ENCODE results near the gene HEXIM2.

Gene HEXIM2

DNA sequence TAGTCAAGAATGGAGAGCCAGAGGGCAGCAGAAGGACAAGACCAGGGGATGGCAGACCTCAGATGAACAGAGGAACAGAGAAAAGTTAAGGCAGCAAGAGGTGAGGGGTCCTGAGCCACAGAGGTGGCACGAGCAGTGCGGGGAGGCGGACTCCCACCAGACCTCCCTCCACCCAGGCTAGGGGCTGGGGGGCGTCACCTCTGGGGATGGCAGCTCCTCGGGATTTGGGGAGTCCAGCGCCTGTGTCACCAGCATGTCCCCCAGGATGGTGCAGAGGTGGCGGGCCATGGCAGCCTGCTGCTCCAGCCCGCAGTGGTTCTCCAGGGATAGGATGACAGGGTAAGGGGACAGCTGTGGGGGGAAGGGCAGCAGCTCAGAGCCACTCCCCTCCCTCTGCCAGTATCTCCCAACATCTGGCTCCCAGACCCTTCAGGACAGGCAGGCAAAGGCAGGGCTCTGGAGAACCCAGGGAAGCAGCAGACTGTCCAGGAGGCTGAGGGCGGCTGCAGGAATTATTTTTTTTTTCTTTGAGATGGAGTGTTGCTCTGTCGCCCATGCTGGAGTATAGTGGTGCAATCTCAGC is 45.1 kb upstream of the HEXIM2 start:
- no peak for DNase-seq (ENCODE audit: low read depth)
- TF ChIP-seq, protein P1, sequence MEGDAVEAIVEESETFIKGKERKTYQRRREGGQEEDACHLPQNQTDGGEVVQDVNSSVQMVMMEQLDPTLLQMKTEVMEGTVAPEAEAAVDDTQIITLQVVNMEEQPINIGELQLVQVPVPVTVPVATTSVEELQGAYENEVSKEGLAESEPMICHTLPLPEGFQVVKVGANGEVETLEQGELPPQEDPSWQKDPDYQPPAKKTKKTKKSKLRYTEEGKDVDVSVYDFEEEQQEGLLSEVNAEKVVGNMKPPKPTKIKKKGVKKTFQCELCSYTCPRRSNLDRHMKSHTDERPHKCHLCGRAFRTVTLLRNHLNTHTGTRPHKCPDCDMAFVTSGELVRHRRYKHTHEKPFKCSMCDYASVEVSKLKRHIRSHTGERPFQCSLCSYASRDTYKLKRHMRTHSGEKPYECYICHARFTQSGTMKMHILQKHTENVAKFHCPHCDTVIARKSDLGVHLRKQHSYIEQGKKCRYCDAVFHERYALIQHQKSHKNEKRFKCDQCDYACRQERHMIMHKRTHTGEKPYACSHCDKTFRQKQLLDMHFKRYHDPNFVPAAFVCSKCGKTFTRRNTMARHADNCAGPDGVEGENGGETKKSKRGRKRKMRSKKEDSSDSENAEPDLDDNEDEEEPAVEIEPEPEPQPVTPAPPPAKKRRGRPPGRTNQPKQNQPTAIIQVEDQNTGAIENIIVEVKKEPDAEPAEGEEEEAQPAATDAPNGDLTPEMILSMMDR (IDR thresholded peaks at IDR 0.05; ENCODE audit: insufficient read depth, low read depth, low read length, missing control alignments) = no peak
- H3K4me3 ChIP-seq (ENCODE audit: low read depth, low read length) = no peak overlapping the region

DNA sequence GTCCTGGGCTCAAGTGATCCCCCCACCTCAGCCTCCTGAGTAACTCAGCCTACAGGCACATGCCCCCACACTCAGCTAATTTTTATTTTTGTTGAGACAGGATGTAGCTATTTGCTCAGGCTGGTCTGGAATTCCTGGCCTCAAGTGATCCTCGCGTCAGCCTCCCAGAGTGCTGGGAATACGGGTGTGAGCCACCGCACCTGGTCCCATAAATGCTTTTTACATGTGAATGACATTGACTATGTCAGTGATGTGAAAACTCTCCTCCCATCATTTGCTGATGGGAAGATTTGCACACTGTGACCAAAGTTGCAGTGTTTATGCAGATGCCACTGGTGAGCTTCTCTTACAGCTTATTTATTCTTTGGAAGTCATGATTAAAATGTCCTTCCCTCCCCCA is 44.3 kb upstream of the HEXIM2 start:
- no peak overlapping the region for H3K4me3 ChIP-seq (ENCODE audit: low read depth, low read length)
- no peak for DNase-seq (ENCODE audit: low read depth)
- TF ChIP-seq, protein P1 (IDR thresholded peaks at IDR 0.05; ENCODE audit: insufficient read depth, low read depth, low read length, missing control alignments) = no peak

DNA sequence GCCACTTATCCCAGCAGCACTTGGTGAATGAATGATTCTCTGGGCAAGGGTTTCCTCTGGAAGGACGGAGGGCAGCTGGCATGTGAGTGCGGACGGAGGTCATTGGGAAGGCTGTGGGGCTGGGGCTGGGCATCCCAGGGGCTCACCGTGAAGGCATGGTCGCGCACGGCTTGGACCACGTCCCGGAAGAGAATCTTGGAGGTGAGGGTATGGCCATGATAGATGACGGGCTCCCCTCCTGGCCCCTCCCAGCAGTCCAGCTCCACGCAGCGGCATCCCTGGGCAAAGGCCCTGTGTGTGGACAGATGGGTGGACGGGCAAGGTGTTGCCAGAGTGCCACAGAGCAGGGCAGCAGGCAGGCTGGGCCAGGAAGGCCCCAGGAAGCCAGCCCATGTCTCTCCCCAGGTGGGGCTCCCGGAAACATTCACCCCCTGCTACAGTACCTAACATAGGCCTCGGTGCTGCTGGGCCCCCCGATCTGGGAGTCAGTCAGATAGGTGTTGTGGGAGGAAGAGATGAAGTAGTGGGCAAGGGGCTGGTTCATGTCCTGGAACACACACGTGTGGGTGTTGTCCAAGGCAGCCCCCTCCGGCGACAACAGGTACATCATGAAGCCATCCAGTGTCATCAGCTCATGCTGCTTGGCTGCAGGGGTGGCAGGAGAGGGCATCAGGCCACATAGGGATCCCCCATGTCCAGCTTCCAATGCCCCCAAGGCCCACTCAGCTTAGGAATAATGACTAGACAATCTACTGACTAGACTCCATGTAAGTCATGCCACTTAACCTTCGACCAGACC is 43.6 kb upstream of the HEXIM2 start:
- TF ChIP-seq, protein P1 (IDR thresholded peaks at IDR 0.05; ENCODE audit: insufficient read depth, low read depth, low read length, missing control alignments) = no peak
- DNase-seq (ENCODE audit: low read depth) = no peak
- H3K4me3 ChIP-seq (ENCODE audit: low read depth, low read length) = no peak overlapping the region

DNA sequence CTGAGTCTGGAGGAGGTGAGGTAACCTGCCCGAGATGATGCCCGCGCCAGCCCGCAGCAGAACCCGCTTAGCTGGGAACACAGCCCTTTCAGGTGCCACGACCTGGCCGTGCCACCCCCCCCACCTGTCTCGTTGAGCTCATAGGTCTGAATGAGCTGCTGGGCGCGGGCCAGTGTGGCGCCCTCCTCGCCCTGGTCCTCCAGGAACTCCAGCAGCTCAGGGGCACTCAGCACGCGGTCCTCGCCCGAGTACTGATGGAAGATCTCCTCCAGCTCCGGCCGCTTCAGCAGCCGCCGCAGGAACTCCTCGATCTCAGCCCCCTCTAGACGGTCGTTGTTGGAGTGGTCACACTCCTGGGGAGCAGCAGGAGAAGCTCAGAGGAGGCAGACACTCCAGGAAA is 43.0 kb upstream of the HEXIM2 start:
- TF ChIP-seq, protein P1 (IDR thresholded peaks at IDR 0.05; ENCODE audit: insufficient read depth, low read depth, low read length, missing control alignments) = no peak
- DNase-seq (ENCODE audit: low read depth) = no peak
- H3K4me3 ChIP-seq (ENCODE audit: low read depth, low read length) = no peak overlapping the region

DNA sequence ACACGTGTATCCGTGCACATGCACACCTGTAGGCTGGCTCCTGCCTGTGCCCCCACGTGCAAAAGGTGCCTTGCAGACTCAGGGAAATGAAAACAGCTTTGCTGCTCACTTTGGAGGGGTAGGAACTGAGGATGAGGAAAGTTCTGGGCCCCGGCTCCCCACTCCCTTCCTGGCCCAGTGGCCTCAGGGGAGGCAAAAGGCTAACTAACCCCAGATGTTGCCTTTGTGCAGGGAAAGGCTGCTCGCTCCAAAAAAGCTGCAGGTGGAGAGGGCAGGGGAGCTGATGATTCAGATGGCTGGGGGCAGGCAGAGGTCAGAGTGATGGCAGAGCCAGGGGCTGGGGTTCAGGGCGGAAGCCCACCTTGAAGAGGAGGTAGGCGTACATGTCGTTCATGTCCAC is 41.7 kb upstream of the HEXIM2 start:
- no peak overlapping the region for H3K4me3 ChIP-seq (ENCODE audit: low read depth, low read length)
- DNase-seq (ENCODE audit: low read depth) = no peak
- TF ChIP-seq, protein P1 (IDR thresholded peaks at IDR 0.05; ENCODE audit: insufficient read depth, low read depth, low read length, missing control alignments) = no peak

DNA sequence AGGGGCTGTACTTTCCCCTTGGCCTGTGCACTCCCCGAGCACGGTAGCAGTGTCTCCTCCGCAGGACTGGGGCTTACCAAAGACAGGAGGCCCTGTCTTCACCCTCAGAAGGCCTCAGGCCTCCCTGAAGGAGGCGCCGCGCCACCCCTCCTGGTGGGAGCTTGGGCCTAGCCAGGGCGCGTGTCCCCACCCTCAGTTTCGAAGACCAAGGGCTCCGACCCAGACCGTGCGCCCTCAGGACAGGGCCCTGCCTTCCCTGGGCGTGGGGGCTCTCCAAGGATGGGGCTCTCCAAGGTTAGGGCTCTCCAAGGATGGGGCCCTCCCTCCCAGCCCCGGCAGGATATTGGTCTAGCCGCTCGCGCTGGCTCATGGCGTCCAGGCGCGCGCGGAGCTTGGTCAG is 41.1 kb upstream of the HEXIM2 start:
- TF ChIP-seq, protein P1 (IDR thresholded peaks at IDR 0.05; ENCODE audit: insufficient read depth, low read depth, low read length, missing control alignments) = no peak
- no peak for DNase-seq (ENCODE audit: low read depth)
- H3K4me3 ChIP-seq (ENCODE audit: low read depth, low read length) = no peak overlapping the region
